Astrocyte (in vitro differentiated cells and primary cell): Measurements from ENCODE around the gene CELF2. TPM values are rescaled to one million over a fixed set of nuclear protein-coding genes. Genes with fewer than 3 reads are reported as not detected.

ENCODE experiments used
- DNase-seq: peaks from one replicate; pipeline ENCODE4 v3.0.0-alpha.2; 2010; ENCODE audit warnings: low read depth
- FAIRE-seq: peaks from 2 replicates; lab custom pipeline; 2011; peaks lifted over from hg19 to GRCh38; lab: Jason Lieb, UNC
- H2AFZ ChIP-seq: 2 replicates; pipeline ENCODE4 v1.6.0; 2012; ENCODE audit warnings: low read depth, low read length, inconsistent platforms
- H3K27ac ChIP-seq: 2 replicates; pipeline ENCODE4 v1.5.1; 2011; ENCODE audit warnings: low read depth, low read length, inconsistent platforms
- H3K27me3 ChIP-seq: 2 replicates; pipeline ENCODE4 v1.6.0; 2011; ENCODE audit warnings: low read length, inconsistent platforms; ENCODE audit not compliant: insufficient read depth
- H3K36me3 ChIP-seq: 2 replicates; pipeline ENCODE4 v1.5.1; 2011; ENCODE audit warnings: low read length, inconsistent platforms; ENCODE audit not compliant: insufficient read depth
- H3K4me1 ChIP-seq: 2 replicates; pipeline ENCODE4 v1.5.1; 2011; ENCODE audit warnings: low read length, inconsistent platforms; ENCODE audit not compliant: insufficient read depth
- H3K4me2 ChIP-seq: 2 replicates; pipeline ENCODE4 v1.6.0; 2012; ENCODE audit warnings: low read length, inconsistent platforms
- H3K4me3 ChIP-seq: 2 replicates; pipeline ENCODE4 v1.5.1; 2011; ENCODE audit warnings: low read depth, mild to moderate bottlenecking, low read length, inconsistent platforms; ENCODE audit not compliant: insufficient read depth
- H3K79me2 ChIP-seq: 2 replicates; pipeline ENCODE4 v1.6.0; 2012; ENCODE audit warnings: mild to moderate bottlenecking, low read length, inconsistent platforms; ENCODE audit not compliant: insufficient read depth
- H3K9ac ChIP-seq: 2 replicates; pipeline ENCODE4 v1.6.0; 2012; ENCODE audit warnings: mild to moderate bottlenecking, low read length, inconsistent platforms
- H3K9me3 ChIP-seq: 2 replicates; pipeline ENCODE4 v1.5.1; 2012; ENCODE audit warnings: low read depth, mild to moderate bottlenecking, low read length, inconsistent platforms; ENCODE audit not compliant: insufficient read depth
- H4K20me1 ChIP-seq: 2 replicates; pipeline ENCODE4 v1.6.0; 2012; ENCODE audit warnings: low read length, inconsistent platforms; ENCODE audit not compliant: insufficient read depth
- H3K27ac Mint-ChIP-seq: one replicate; pipeline ENCODE4 v1.8.0; 2021; ENCODE audit warnings: mild to moderate bottlenecking, mixed read lengths; ENCODE audit not compliant: unreplicated experiment
- H3K27me3 Mint-ChIP-seq: one replicate; pipeline ENCODE4 v1.8.0; 2021; ENCODE audit warnings: low read depth, mixed read lengths; ENCODE audit not compliant: unreplicated experiment
- H3K36me3 Mint-ChIP-seq: one replicate; pipeline ENCODE4 v1.8.0; 2021; ENCODE audit warnings: low read depth, mixed read lengths; ENCODE audit not compliant: unreplicated experiment
- H3K4me1 Mint-ChIP-seq: one replicate; pipeline ENCODE4 v1.8.0; 2021; ENCODE audit warnings: low read depth, mixed read lengths; ENCODE audit not compliant: unreplicated experiment
- H3K4me3 Mint-ChIP-seq: one replicate; pipeline ENCODE4 v1.8.0; 2021; ENCODE audit warnings: mild to moderate bottlenecking, moderate library complexity, mixed read lengths; ENCODE audit not compliant: unreplicated experiment
- H3K9me3 Mint-ChIP-seq: one replicate; pipeline ENCODE4 v1.8.0; 2021; ENCODE audit warnings: mild to moderate bottlenecking, mixed read lengths; ENCODE audit not compliant: unreplicated experiment
- CTCF ChIP-seq: IDR thresholded peaks from 2 replicates; pipeline ENCODE4 v1.5.1; 2011; ENCODE audit warnings: low read depth, mild to moderate bottlenecking, inconsistent platforms, low read length, moderate library complexity; ENCODE audit not compliant: insufficient read depth
- EZH2 ChIP-seq: IDR thresholded peaks from 2 replicates; pipeline ENCODE4 v1.6.1; 2012; ENCODE audit warnings: mild to moderate bottlenecking, low read length, inconsistent platforms; ENCODE audit not compliant: insufficient read depth
- total RNA-seq: library from RNA; stranded (reverse); gene quantifications from 2 replicates; pipeline ENCODE4 v1.2.1, GENCODE V29; 2021

The CELF2 gene
- total RNA-seq, 1 donor from 2014 or later, result 76.1 TPM

DNA sequence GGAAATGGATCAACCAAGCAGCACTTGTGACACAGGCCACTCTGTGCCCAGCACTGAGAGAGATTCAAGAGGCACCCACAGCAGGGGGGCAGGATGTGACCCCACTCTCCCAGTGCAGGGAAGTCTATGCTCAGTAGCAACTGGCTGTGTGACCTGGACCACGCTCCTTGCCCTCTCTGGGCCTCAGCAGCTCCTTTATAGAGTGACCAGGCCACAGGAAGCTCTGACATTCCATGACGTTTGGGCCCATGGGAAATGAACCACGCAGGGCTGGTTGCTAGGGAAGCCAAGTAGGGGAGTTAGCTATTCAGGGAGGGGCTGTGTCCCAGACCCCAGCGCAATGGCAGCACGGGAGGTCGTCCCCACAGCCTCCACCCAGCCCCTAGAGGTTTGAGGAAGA is 361.2 kb downstream of the CELF2 start:
- no peak for TF ChIP-seq CTCF
- TF ChIP-seq EZH2, result no peak
- Histone ChIP-seq H3K27ac (no peak overlapping the region), H3K4me3 (no peak overlapping the region), H3K36me3 (no peaks in the 10 kb centered on the region), H3K27me3 (peaks cover 3% of the 10 kb centered on the region), H3K4me2 (no peak overlapping the region), H3K4me1 (no peaks in the 10 kb centered on the region), H3K9me3 (peaks cover 13% of the 10 kb centered on the region), H2AFZ (no peak overlapping the region), H4K20me1 (no peaks in the 10 kb centered on the region), H3K79me2 (no peaks in the 10 kb centered on the region), H3K9ac (no peak overlapping the region)
- H3K4me1 Mint-ChIP-seq, result no peaks in the 10 kb centered on the region
- H3K36me3 Mint-ChIP-seq, result no peaks in the 10 kb centered on the region
- peaks cover 13% of the 10 kb centered on the region for H3K9me3 Mint-ChIP-seq
- no peak overlapping the region for H3K27ac Mint-ChIP-seq
- DNase-seq (no peak), FAIRE-seq (no peak)
- no peak overlapping the region for H3K4me3 Mint-ChIP-seq
- H3K27me3 Mint-ChIP-seq, result peaks cover 22% of the 10 kb centered on the region

DNA sequence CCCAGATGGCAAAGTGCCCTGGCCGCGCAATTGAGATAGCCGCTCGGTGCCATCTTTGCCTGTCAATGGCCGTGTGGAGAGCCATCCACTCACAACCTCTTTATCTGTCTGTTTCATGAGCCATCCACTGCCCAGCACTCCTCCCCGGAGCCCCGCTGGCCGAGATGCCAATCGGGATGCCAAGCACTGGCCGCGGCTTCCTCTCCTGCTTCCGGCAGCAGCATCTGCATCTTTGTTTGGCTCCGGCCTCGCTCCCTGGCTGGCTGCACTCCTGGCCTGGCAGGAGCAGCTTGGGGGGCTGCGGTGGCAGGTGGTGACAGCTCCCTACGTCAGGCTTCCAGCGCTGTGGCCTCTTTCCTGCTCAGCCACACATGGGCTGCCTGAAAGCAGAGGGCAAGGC is 362.1 kb downstream of the CELF2 start:
- DNase-seq (no peak), FAIRE-seq (no peak)
- peaks cover 10% of the 10 kb centered on the region for H3K9me3 Mint-ChIP-seq
- Histone ChIP-seq H3K79me2 (no peaks in the 10 kb centered on the region), H3K4me2 (no peak overlapping the region), H3K27me3 (peaks cover 3% of the 10 kb centered on the region), H4K20me1 (no peaks in the 10 kb centered on the region), H3K9ac (no peak overlapping the region), H3K4me3 (no peak overlapping the region), H3K27ac (no peak overlapping the region), H2AFZ (no peak overlapping the region), H3K36me3 (no peaks in the 10 kb centered on the region), H3K9me3 (peaks cover 13% of the 10 kb centered on the region), H3K4me1 (no peaks in the 10 kb centered on the region)
- no peaks in the 10 kb centered on the region for H3K4me1 Mint-ChIP-seq
- no peak overlapping the region for H3K27ac Mint-ChIP-seq
- H3K36me3 Mint-ChIP-seq, result no peaks in the 10 kb centered on the region
- TF ChIP-seq CTCF (no peak), EZH2 (no peak)
- no peak overlapping the region for H3K4me3 Mint-ChIP-seq
- H3K27me3 Mint-ChIP-seq, result peaks cover 30% of the 10 kb centered on the region

- H3K9ac ChIP-seq, result no peak overlapping the region
- DNase-seq (no peak), FAIRE-seq (no peak)
- H3K27ac ChIP-seq, result no peak overlapping the region
- H3K4me3 ChIP-seq, result no peak overlapping the region
- no peaks in the 10 kb centered on the region for H3K36me3 ChIP-seq
- no peak overlapping the region for H3K4me3 Mint-ChIP-seq
- H4K20me1 ChIP-seq, result no peaks in the 10 kb centered on the region
- peaks cover 37% of the 10 kb centered on the region for H3K27me3 Mint-ChIP-seq
- no peaks in the 10 kb centered on the region for H3K4me1 Mint-ChIP-seq
- TF ChIP-seq CTCF, result no peak
- no peak for TF ChIP-seq EZH2
- H3K9me3 Mint-ChIP-seq, result peaks cover 9% of the 10 kb centered on the region
- H3K27me3 ChIP-seq, result peaks cover 3% of the 10 kb centered on the region
- no peak overlapping the region for H2AFZ ChIP-seq
- H3K27ac Mint-ChIP-seq, result no peak overlapping the region
- H3K4me2 ChIP-seq, result no peak overlapping the region
- no peaks in the 10 kb centered on the region for H3K36me3 Mint-ChIP-seq
- no peaks in the 10 kb centered on the region for H3K79me2 ChIP-seq
- no peaks in the 10 kb centered on the region for H3K4me1 ChIP-seq
- peaks cover 13% of the 10 kb centered on the region for H3K9me3 ChIP-seq
Measured at GRCh38 chr10:11381023-11381422, 363.4 kb downstream of the CELF2 start.
